NCI-H128 (cell line): ENCODE data around the gene RPS2.
A peak's percentile ranks its signal among the peaks of the same experiment; 100 is the strongest.
"Not testable (repeated sequence)": the region's sequence is repeated elsewhere in the genome, so short reads cannot be mapped to it uniquely, and the experiment has no call there.

Experiments
- DNase-seq: peaks from one replicate; lab custom pipeline; 2025; ENCODE audit not compliant: unreplicated experiment; lab: John Stamatoyannopoulos, UW

Gene RPS2

GRCh38 chr16:1964506-1965395 is at the start of gene RPS2:
TSS of gene RPS2 (minus strand) at chr16:1964826. CDS start at chr16:1964625, 201 bp downstream.
- peak; percentile 90 for DNase-seq

GRCh38 chr16:2013527-2013926 is 48.9 kb upstream of the RPS2 start:
- no peak for DNase-seq

GRCh38 chr16:2011726-2012125 is 47.1 kb upstream of the RPS2 start:
- not testable (repeated sequence) for DNase-seq

GRCh38 chr16:2009791-2010510 is 45.3 kb upstream of the RPS2 start, which contains the start of gene ZNF598:
TSS of gene ZNF598 (minus strand) at chr16:2009821.
- DNase-seq: no peak

- DNase-seq: no peak
These were observed 44.6 kb upstream of the RPS2 start for GRCh38 chr16:2009164-2009711.

- no peak for DNase-seq
These were observed 44.1 kb upstream of the RPS2 start for GRCh38 chr16:2008631-2009163.

- DNase-seq: no peak
These were observed 43.4 kb upstream of the RPS2 start for GRCh38 chr16:2008009-2008526.

GRCh38 chr16:2007081-2007836 is 42.6 kb upstream of the RPS2 start:
- DNase-seq: no peak

- DNase-seq: no peak
These were observed 41.7 kb upstream of the RPS2 start for GRCh38 chr16:2006317-2006716.

- no peak for DNase-seq
These were observed 41.0 kb upstream of the RPS2 start for GRCh38 chr16:2005646-2006045.

- DNase-seq: no peak
These were observed 40.3 kb upstream of the RPS2 start for GRCh38 chr16:2004795-2005517.

GRCh38 chr16:2003827-2004641 is 39.4 kb upstream of the RPS2 start:
- peak; percentile 42 for DNase-seq

- DNase-seq: no peak
These were observed 38.7 kb upstream of the RPS2 start for GRCh38 chr16:2003231-2003826.

- no peak for DNase-seq
These were observed 38.0 kb upstream of the RPS2 start for GRCh38 chr16:2002406-2003230.

- no peak for DNase-seq
These were observed 37.1 kb upstream of the RPS2 start for GRCh38 chr16:2001456-2002355.

GRCh38 chr16:2001035-2001434 is 36.4 kb upstream of the RPS2 start:
- no peak for DNase-seq
